GM19455 (cell line): ENCODE data around the gene HTR1D.
"Not testable (repeated sequence)": the region's sequence is repeated elsewhere in the genome, so short reads cannot be mapped to it uniquely, and the experiment has no call there.

Source experiments
- ATAC-seq: cut with Tn5 transposase; IDR thresholded peaks from one replicate; pipeline ENCODE4 v1.9.1; 2021; ENCODE audit not compliant: unreplicated experiment

HTR1D gene

GRCh38 chr1:23221107-23221506 is 3.8 kb upstream of the HTR1D start:
- ATAC-seq: no peak

GRCh38 chr1:23216771-23217420 is 406 bp downstream of the HTR1D start:
- no peak for ATAC-seq

GRCh38 chr1:23215751-23216449 is 1.4 kb downstream of the HTR1D start:
- no peak for ATAC-seq

GRCh38 chr1:23215291-23215690 is 2.0 kb downstream of the HTR1D start:
- ATAC-seq: no peak

- no peak for ATAC-seq
Observed at GRCh38 chr1:23214640-23215039, 2.7 kb downstream of the HTR1D start.

- ATAC-seq: no peak
Observed at GRCh38 chr1:23211955-23212354, 5.3 kb downstream of the HTR1D start.

GRCh38 chr1:23210963-23211362 is 6.3 kb downstream of the HTR1D start:
- ATAC-seq: no peak

- ATAC-seq: no peak
Observed at GRCh38 chr1:23210351-23210785, 6.9 kb downstream of the HTR1D start.

- no peak for ATAC-seq
Observed at GRCh38 chr1:23209770-23210169, 7.5 kb downstream of the HTR1D start.

- ATAC-seq: no peak
Observed at GRCh38 chr1:23208527-23208926, 8.8 kb downstream of the HTR1D start.

- ATAC-seq: not testable (repeated sequence)
Observed at GRCh38 chr1:23207733-23208132, 9.6 kb downstream of the HTR1D start.

GRCh38 chr1:23202263-23202749 is 15.0 kb downstream of the HTR1D start:
- ATAC-seq: no peak

GRCh38 chr1:23200883-23201282 is 16.4 kb downstream of the HTR1D start:
- ATAC-seq: no peak

- no peak for ATAC-seq
Observed at GRCh38 chr1:23198373-23198772, 18.9 kb downstream of the HTR1D start.

GRCh38 chr1:23196627-23197328 is 20.5 kb downstream of the HTR1D start:
- ATAC-seq: no peak

GRCh38 chr1:23194119-23194984 is 22.9 kb downstream of the HTR1D start:
- ATAC-seq: no peak

GRCh38 chr1:23193391-23194118 is 23.7 kb downstream of the HTR1D start:
- ATAC-seq: no peak

- no peak for ATAC-seq
Observed at GRCh38 chr1:23191199-23191598, 26.1 kb downstream of the HTR1D start.

- ATAC-seq: not testable (repeated sequence)
Observed at GRCh38 chr1:23188936-23189452, 28.3 kb downstream of the HTR1D start.

GRCh38 chr1:23188434-23188884 is 28.8 kb downstream of the HTR1D start:
- ATAC-seq: no peak
